Mucosa of descending colon (tissue), 3 donors: ENCODE results near the gene LMX1A. TPM values are rescaled to one million over a fixed set of nuclear protein-coding genes. Genes with fewer than 3 reads are reported as not detected.

ENCODE experiments used
- ATAC-seq: fragments of 200-7000 bp; cut with Tn5 transposase; one replicate; pipeline ENCODE4 v1.9.1; 2020; ENCODE audit warnings: mild to moderate bottlenecking, moderate library complexity
- DNase-seq, 3 donors: peaks; one replicate each; pipeline ENCODE4 v3.0.0-alpha.2; 2020
- H3K36me3 ChIP-seq: fragments of 200-600 bp; one replicate; pipeline ENCODE4 v1.8.0; 2021; ENCODE audit warnings: low read depth, mild to moderate bottlenecking
- H3K4me1 ChIP-seq: fragments of 200-600 bp; one replicate; pipeline ENCODE4 v1.8.0; 2021; ENCODE audit warnings: low read depth, mild to moderate bottlenecking
- H3K4me3 ChIP-seq: fragments of 200-600 bp; one replicate; pipeline ENCODE4 v1.8.0; 2021; ENCODE audit warnings: mild to moderate bottlenecking
- H3K9me3 ChIP-seq: fragments of 200-600 bp; one replicate; pipeline ENCODE4 v1.8.0; 2021; ENCODE audit warnings: mild to moderate bottlenecking
- intact Hi-C, 2 donors: fragments of 100-400 bp; cut with DNase I in 1 of 2; cut with micrococcal nuclease in 1 of 2; formaldehyde crosslinking; loops; one replicate each; pipeline versions ENCODE4 v1.11.0 to v1.11.1; 2022; cut with DNase I, micrococcal nuclease
- total RNA-seq, 3 donors: library from RNA; stranded (reverse); fragmentation: NEBNext Ultra II Directional in 2 of 3; extraction: Animal tissue kit (Norgen Biotek cat#: 25700) in 2 of 3; gene quantifications; one replicate each; pipeline versions ENCODE4 v1.2.1 to v1.2.4, GENCODE V29; 2021 to 2023
- TF ChIP-seq, protein P1 (sequence below): fragments of 200-600 bp; IDR thresholded peaks from one replicate; pipeline ENCODE4 v1.8.0; 2022; ENCODE audit warnings: antibody characterized with exemption, mild to moderate bottlenecking
- donor health status: DM: no; HTN: no; CAD: no; lungs with moderate emphysema.
- donor health status: DM: no; HTN: no; CAD: no.
- donor health status: DM: no; HTN: yes; CAD: no.

Gene LMX1A
- total RNA-seq, 3 donors from 2014 or later, result 0.31 to 0.84 (median 0.38) TPM

GRCh38 chr1:165162671-165163241 lies 193.8 kb downstream of the LMX1A start:
- ATAC-seq, result no peak
- intact Hi-C loops, result no loop called here
- TF ChIP-seq, protein P1, sequence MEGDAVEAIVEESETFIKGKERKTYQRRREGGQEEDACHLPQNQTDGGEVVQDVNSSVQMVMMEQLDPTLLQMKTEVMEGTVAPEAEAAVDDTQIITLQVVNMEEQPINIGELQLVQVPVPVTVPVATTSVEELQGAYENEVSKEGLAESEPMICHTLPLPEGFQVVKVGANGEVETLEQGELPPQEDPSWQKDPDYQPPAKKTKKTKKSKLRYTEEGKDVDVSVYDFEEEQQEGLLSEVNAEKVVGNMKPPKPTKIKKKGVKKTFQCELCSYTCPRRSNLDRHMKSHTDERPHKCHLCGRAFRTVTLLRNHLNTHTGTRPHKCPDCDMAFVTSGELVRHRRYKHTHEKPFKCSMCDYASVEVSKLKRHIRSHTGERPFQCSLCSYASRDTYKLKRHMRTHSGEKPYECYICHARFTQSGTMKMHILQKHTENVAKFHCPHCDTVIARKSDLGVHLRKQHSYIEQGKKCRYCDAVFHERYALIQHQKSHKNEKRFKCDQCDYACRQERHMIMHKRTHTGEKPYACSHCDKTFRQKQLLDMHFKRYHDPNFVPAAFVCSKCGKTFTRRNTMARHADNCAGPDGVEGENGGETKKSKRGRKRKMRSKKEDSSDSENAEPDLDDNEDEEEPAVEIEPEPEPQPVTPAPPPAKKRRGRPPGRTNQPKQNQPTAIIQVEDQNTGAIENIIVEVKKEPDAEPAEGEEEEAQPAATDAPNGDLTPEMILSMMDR, result no peak

GRCh38 chr1:165161130-165161529 lies 195.4 kb downstream of the LMX1A start:
- Histone ChIP-seq H3K9me3 (no peaks in the 10 kb centered on the region), H3K4me3 (no peak overlapping the region), H3K4me1 (no peaks in the 10 kb centered on the region), H3K36me3 (no peaks in the 10 kb centered on the region)
- TF ChIP-seq, protein P1, result no peak
- DNase-seq (no peak), ATAC-seq (no peak)
- intact Hi-C loops, result no loop called here

More at GRCh38 chr1:165162671-165163241, 193.8 kb downstream of the LMX1A start:
- no peaks in the 10 kb centered on the region for H3K4me1 ChIP-seq
- no peaks in the 10 kb centered on the region for H3K36me3 ChIP-seq
- H3K4me3 ChIP-seq, result no peak overlapping the region
- no peaks in the 10 kb centered on the region for H3K9me3 ChIP-seq
- DNase-seq, result peak in 1 of 3 donors; percentile 17

DNA sequence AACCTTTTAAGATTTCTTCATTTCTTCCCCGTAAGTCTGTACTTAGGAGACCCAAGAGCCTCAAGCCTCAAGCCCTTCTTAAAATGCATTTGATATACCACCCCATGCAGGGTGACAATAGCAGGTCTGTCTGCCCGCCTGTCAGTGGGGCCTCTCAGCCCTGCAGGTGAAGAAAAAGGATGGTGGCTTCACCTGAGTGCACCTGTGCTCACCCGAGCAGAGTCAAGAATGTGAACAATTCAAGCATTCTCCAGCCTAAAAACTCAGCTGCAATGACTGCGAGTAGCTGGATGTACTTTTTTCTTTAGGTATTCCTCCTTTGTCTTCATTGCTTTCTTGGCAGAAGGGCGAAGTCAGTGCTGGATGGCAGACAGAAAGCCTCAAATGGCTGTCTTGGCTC lies 203.3 kb downstream of the LMX1A start:
- TF ChIP-seq, protein P1, result no peak
- no peaks in the 10 kb centered on the region for H3K9me3 ChIP-seq
- intact Hi-C loops, result no loop called here
- no peaks in the 10 kb centered on the region for H3K4me1 ChIP-seq
- H3K36me3 ChIP-seq, result no peaks in the 10 kb centered on the region
- DNase-seq (no peak), ATAC-seq (no peak)
- H3K4me3 ChIP-seq, result no peak overlapping the region

DNA sequence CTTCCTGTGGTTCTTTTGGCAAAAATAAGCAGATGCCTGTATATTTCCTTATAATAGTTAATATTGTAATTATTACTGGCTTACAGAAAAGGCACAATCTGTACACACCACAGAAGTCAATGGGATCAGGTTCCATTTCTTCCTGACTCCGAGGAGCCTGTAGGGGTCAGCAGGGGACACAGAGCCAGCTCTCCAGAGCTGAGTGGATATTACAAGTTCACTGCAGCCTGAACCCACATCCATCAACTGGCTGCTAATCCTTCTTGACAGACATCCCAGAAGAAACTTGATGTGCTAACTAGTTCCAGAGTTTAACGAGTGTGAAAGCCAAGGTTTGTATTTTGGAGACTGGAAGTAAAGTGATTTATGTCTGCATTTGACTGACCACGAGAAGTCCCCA lies 203.8 kb downstream of the LMX1A start:
- intact Hi-C loops, result no loop called here
- Histone ChIP-seq H3K4me3 (no peak overlapping the region), H3K36me3 (no peaks in the 10 kb centered on the region), H3K4me1 (no peaks in the 10 kb centered on the region), H3K9me3 (no peaks in the 10 kb centered on the region)
- TF ChIP-seq, protein P1, result no peak
- ATAC-seq (no peak), DNase-seq (no peak)

- Histone ChIP-seq H3K4me1 (no peaks in the 10 kb centered on the region), H3K4me3 (no peak overlapping the region), H3K36me3 (no peaks in the 10 kb centered on the region), H3K9me3 (no peaks in the 10 kb centered on the region)
- intact Hi-C loops, result no loop called here
- ATAC-seq (no peak), DNase-seq (no peak)
- TF ChIP-seq, protein P1, result no peak
Observed at GRCh38 chr1:165152109-165152508, 204.4 kb downstream of the LMX1A start.

Other genes with a start within 250 kb of the LMX1A start
- 1 to 10 TPM in 2 of 3 donors, under 1 TPM in 1; 0.29 to 1.8 (median 1.1) TPM for gene RXRG, start 88.4 kb upstream of the LMX1A start, total RNA-seq
- gene LRRC52, start 187.3 kb upstream of the LMX1A start, total RNA-seq, result under 1 TPM in 1 of 3 donors, not detected in 2; 0.22 TPM